HL-60 (cell line): Measurements from ENCODE around the gene TBL1X.

Experiments used
- DNase-seq, 2 experiments: peaks; one replicate each; pipeline ENCODE4 v3.0.0-alpha.2; 2010 to 2020; ENCODE audit warnings: low read depth in 1 of 2, low spot score in 1 of 2
- H3K27ac ChIP-seq: fragments of 250-450 bp; sonication (Bioruptor Pico); replicated peaks from 2 replicates; pipeline ENCODE4 v1.5.1; 2020; ENCODE audit warnings: mild to moderate bottlenecking, moderate library complexity
- H3K27me3 ChIP-seq: fragments of 250-450 bp; sonication (Bioruptor Pico); 2 replicates; pipeline ENCODE4 v1.5.1; 2021; ENCODE audit warnings: mild to moderate bottlenecking, moderate library complexity; ENCODE audit not compliant: insufficient read depth, poor library complexity, severe bottlenecking
- H3K4me3 ChIP-seq: replicated peaks from 2 replicates; pipeline ENCODE4 v1.5.1; 2011; ENCODE audit warnings: mild to moderate bottlenecking, control low read depth, low read length; ENCODE audit not compliant: insufficient read depth
- GABPA ChIP-seq: IDR thresholded peaks from 2 replicates; pipeline ENCODE4 v1.6.1; 2012; ENCODE audit warnings: low read depth
- POLR2AphosphoS5 ChIP-seq: IDR thresholded peaks from 2 replicates; pipeline ENCODE4 v1.6.1; 2012; ENCODE audit warnings: low read depth
- SPI1 ChIP-seq: IDR thresholded peaks from 2 replicates; pipeline ENCODE4 v1.6.1; 2012; ENCODE audit warnings: low read depth, mild to moderate bottlenecking, borderline replicate concordance
- TF ChIP-seq, protein P1 (sequence below): IDR thresholded peaks from one replicate; pipeline ENCODE4 v1.5.1; 2011; ENCODE audit warnings: low read length, control low read depth, inconsistent platforms; ENCODE audit not compliant: insufficient read depth
- TF ChIP-seq, protein P2 (sequence below): IDR thresholded peaks from 2 replicates; pipeline ENCODE4 v1.6.1; 2012; ENCODE audit warnings: low read depth; ENCODE audit not compliant: insufficient replicate concordance

TBL1X gene

DNA sequence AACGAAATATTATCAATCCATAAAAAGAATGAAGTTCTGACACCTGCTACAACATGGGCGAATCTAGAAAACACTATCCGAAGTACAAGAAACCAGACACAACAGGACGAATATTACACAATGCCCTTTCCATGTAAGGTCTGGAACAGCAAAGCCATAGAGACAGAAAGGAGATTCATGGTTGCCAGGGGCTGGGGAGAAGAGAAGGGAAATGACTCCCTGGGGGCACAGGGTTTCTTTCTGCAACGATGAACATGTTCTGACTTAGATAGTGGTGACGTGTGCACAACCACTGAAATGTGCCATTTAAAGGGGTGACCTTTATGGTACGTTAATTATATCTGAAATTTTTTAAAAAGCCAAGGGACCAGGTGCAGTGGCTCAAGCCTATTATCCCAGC lies 272.5 kb downstream of the TBL1X start:
- no peak for DNase-seq
- TF ChIP-seq POLR2AphosphoS5 (no peak), SPI1 (no peak), GABPA (no peak)
- TF ChIP-seq, protein P1, sequence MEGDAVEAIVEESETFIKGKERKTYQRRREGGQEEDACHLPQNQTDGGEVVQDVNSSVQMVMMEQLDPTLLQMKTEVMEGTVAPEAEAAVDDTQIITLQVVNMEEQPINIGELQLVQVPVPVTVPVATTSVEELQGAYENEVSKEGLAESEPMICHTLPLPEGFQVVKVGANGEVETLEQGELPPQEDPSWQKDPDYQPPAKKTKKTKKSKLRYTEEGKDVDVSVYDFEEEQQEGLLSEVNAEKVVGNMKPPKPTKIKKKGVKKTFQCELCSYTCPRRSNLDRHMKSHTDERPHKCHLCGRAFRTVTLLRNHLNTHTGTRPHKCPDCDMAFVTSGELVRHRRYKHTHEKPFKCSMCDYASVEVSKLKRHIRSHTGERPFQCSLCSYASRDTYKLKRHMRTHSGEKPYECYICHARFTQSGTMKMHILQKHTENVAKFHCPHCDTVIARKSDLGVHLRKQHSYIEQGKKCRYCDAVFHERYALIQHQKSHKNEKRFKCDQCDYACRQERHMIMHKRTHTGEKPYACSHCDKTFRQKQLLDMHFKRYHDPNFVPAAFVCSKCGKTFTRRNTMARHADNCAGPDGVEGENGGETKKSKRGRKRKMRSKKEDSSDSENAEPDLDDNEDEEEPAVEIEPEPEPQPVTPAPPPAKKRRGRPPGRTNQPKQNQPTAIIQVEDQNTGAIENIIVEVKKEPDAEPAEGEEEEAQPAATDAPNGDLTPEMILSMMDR = no peak
- TF ChIP-seq, protein P2, sequence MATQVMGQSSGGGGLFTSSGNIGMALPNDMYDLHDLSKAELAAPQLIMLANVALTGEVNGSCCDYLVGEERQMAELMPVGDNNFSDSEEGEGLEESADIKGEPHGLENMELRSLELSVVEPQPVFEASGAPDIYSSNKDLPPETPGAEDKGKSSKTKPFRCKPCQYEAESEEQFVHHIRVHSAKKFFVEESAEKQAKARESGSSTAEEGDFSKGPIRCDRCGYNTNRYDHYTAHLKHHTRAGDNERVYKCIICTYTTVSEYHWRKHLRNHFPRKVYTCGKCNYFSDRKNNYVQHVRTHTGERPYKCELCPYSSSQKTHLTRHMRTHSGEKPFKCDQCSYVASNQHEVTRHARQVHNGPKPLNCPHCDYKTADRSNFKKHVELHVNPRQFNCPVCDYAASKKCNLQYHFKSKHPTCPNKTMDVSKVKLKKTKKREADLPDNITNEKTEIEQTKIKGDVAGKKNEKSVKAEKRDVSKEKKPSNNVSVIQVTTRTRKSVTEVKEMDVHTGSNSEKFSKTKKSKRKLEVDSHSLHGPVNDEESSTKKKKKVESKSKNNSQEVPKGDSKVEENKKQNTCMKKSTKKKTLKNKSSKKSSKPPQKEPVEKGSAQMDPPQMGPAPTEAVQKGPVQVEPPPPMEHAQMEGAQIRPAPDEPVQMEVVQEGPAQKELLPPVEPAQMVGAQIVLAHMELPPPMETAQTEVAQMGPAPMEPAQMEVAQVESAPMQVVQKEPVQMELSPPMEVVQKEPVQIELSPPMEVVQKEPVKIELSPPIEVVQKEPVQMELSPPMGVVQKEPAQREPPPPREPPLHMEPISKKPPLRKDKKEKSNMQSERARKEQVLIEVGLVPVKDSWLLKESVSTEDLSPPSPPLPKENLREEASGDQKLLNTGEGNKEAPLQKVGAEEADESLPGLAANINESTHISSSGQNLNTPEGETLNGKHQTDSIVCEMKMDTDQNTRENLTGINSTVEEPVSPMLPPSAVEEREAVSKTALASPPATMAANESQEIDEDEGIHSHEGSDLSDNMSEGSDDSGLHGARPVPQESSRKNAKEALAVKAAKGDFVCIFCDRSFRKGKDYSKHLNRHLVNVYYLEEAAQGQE = no peak

DNA sequence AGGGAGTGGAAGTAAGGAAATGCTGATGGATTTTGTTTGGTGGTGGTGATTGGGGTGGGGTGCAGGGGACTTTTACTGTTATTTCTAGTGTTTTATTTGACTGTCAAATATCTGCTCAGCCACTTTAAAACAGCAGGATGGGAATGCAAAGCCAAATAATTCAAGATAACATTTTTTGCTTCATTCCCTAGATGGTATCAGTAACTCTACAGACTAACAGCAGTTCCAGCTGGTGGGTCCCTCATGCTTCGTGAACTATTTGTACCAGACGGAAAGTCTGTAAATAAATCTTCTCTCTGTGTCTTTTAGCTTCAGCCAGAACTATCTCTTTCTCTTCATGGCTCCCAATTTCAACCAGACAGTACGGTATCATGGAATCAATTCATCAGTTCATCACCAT lies 273.3 kb downstream of the TBL1X start:
- Histone ChIP-seq H3K4me3 (no peak overlapping the region), H3K27me3 (no peaks in the 10 kb centered on the region), H3K27ac (no peak overlapping the region)
- no peak for TF ChIP-seq POLR2AphosphoS5
- TF ChIP-seq, protein P2 = no peak
- DNase-seq = no peak

More for the DNA sequence above, 272.5 kb downstream of the TBL1X start:
- H3K27me3 ChIP-seq = no peaks in the 10 kb centered on the region
- no peak overlapping the region for H3K4me3 ChIP-seq
- H3K27ac ChIP-seq = no peak overlapping the region

DNA sequence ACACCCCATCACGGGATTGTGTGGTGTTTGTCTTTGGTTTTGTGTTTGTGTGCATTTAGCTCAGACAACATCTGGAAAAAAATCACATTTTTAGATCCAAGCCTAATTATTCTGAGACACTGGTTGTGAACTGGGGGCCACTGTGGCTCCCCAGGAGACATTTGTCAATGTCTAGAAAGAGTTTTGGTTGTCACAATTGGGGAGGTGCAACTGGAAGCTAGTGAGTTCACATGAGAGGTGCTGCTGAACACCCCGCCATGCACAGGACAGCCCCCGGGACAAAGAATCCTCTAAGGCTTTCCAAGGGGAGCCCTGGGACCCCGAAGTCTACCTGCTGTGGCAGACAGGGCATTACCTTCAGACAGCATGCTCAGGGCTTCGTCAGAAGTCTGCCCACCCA lies 274.3 kb downstream of the TBL1X start:
- H3K27ac ChIP-seq = no peak overlapping the region
- TF ChIP-seq POLR2AphosphoS5 (no peak), SPI1 (no peak), GABPA (no peak)
- TF ChIP-seq, protein P2 = no peak
- TF ChIP-seq, protein P1 = no peak
- DNase-seq = no peak
- no peak overlapping the region for H3K4me3 ChIP-seq
- H3K27me3 ChIP-seq = no peaks in the 10 kb centered on the region
